HG03565 (cell line): ENCODE measurements around the gene RER1.

ENCODE experiments used
- ATAC-seq: cut with Tn5 transposase; IDR thresholded peaks from one replicate; pipeline ENCODE4 v1.9.1; 2021; ENCODE audit warnings: mild to moderate bottlenecking, moderate library complexity; ENCODE audit not compliant: unreplicated experiment

Gene RER1

GRCh38 chr1:2388004-2388913, 3.4 kb upstream of the RER1 start:
- no peak for ATAC-seq

- no peak for ATAC-seq
Measured at GRCh38 chr1:2389644-2390043, 2.0 kb upstream of the RER1 start.

GRCh38 chr1:2391931-2392509, 379 bp downstream of the RER1 start:
- no peak for ATAC-seq

- ATAC-seq, result no peak
Measured at GRCh38 chr1:2392686-2393085, 1.0 kb downstream of the RER1 start.

- no peak for ATAC-seq
Measured at GRCh38 chr1:2393471-2393877, 1.8 kb downstream of the RER1 start.

- no peak for ATAC-seq
Measured at GRCh38 chr1:2394220-2394619, 2.6 kb downstream of the RER1 start.

DNA sequence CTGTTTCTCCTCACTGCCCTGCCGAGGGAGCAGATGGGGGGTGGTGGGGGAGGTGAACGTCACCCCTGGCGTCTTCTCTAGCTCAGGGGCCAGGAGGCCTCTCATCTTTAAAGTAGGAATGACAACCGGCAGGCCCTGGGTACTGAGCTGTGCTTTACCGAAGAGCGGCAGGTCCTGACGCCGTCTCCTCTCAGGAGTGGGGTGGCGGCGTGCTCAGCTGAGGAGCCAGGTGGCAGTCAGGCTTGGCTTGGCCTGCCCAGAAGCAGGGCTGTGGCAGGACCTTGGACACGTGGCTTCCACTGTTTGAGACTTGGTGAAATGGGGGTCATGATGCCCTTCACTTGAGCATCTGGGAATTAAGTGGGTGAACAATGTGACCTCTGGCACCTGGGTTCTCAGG, 3.1 kb downstream of the RER1 start:
- no peak for ATAC-seq

- ATAC-seq, result no peak
Measured at GRCh38 chr1:2395245-2395644, 3.6 kb downstream of the RER1 start.

- no peak for ATAC-seq
Measured at GRCh38 chr1:2396059-2396458, 4.4 kb downstream of the RER1 start.

DNA sequence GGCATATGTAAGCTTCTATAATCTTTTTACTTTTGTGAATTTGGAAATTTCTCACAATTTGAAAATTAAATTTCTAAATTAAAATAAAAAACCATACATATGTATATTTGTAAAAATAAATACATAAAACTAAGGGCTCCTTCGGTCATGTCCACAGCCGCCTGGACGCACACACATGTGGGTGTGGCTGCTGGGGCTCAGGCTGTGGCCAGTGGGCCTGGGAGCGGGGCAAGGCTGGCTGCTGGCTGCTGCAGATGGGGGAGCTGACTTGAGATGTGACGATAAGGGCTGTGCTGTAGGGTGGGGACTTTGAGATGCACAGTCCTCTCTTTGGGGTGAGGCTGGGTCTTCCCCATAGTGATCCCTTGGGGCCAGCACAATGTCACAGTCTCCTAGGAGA, 4.8 kb downstream of the RER1 start:
- ATAC-seq, result no peak

- ATAC-seq, result no peak
Measured at GRCh38 chr1:2397007-2397679, 5.5 kb downstream of the RER1 start.

- ATAC-seq, result no peak
Measured at GRCh38 chr1:2398871-2399270, 7.2 kb downstream of the RER1 start.

DNA sequence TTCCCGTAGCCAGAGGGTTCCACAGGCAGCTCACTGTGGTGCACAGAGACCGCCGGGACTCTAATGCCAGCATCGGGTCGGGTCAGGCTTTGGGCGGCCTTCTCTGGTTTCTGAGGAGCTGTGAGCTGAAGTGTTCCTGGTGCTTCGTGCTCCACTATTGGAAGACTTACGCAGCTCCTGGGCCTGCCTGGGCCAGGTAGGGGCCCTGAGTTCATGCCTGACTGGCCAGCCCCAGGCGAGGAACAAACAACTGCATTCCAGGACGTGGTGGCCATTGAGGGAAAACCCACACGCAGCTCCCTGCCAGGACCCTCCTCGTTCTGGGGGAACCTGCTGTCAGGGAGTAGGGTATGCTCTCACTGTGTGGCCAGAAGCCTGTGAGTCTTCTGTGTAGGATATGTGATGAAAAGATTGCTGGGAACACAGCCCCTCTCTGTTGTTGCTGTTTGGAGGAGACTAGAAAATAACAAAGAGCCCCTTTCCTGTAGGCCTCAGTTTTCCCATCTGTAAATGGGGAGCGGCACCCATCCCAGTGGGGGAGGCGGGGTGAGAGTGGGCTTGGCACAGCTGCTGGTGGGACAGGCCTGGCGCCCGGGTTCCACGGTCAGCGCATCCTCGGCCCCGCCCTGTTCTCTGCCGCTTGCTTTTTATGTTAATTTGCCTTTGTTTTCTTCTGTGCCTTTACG, 8.4 kb downstream of the RER1 start:
- no peak for ATAC-seq

- ATAC-seq, result no peak
Measured at GRCh38 chr1:2400576-2400909, 8.9 kb downstream of the RER1 start.

DNA sequence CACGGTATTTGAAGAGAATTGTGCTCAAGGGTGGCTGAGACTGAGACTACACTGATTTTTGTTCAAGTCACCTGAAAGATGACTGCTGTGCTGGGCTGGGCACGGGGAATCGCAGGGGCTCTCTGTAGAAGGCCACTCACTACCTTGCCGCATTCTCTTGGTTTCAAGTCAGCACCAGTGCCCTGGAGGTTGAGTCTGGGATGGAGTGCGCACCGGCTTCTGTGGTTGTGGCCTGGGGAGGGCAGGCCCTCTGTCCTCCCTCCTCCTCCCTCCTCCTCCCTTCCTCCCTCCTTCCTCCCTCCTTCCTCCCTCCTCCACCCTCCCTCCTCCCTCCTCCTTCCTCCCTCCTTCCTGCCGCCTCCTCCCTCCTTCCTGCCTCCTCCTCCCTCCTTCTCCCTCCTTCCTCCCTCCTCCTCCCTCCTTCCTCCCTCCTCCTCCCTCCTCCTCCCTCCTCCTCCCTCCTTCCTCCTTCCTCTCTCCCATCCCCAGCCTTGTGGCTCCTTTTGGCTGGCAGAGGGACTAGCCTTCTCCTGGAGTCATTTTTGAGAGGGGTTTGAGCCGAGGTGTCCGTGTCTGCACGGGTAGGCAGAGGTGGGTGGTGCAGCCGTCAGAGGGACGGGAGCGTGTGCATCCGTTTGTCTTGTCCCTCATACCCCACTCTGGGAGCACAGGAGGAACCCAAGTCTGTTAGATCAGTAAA, 9.5 kb downstream of the RER1 start:
- ATAC-seq, result no peak

DNA sequence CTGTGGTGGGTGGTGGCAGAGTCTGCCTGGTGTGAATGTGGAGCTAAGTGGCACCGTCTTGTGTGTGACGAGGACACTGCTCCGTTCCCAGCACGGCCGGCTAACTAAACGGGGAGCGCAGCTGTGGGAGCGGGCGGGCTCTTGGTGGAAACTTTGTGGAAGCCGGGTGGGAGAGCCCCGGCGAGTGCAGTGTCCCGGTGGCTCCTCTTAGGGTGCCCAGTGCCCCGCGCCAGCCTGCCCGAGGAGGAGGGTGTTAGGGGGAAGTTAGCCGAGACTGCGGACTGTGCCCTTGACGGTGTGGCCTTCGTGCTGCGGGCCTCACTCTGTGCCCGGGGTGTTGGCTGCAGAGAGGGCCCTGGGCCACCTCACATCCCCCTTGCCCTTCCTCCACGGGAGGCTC, 10.8 kb downstream of the RER1 start:
- no peak for ATAC-seq

DNA sequence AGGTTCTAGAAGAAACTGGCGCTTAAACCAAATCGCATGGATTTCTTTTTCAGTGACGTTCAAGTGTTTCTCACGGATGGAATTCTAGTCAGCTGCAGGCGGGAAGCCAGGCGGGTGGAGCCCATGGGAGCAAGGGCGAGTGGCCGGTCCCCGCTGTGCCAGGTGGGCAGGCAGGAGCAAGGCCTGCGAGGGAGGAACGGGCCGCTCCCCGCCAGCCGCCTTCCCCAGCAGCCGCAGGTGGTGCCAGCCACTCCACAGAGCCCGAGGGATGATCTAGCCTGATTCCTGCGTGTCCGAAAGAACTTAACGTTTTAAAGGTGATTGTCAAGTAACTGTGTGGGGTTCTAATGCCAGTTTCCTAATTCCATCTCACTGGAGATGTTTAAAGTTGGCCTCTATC, 11.6 kb downstream of the RER1 start:
- no peak for ATAC-seq

DNA sequence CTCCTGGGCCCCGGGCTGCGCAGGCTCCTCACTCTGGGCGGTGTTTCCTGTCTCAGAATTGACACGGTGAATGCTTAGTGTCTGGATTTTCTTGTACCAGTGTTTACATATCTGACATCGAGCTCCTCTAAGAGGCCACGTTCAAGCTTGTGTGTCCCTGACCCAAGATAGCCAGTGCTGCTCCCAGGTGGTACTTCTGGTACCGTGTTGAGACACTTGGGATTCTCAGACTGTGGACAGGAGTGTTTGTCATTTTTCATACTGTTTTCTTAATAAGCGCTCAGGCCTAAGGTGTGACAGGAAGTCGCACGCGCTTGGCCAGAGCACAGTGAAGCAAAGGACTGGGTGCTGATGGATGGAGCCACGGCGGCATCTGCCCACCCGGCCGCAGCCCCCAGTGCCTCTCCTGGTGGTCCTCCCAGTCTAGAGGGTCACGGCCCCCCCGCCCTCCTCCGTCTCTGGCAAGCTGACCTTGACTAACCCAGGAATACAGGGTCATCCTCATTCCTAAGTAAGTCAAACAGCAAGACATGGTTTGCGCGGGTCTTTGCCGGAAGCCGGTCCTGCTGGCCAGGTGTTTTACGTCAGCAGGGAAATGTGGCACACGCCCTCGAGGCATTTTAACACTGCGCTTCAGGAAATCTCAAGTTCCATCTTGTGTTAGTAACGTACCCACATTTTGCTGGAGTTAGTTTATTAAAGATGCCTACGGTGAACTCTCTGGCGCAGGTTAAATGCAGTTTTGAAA, 12.7 kb downstream of the RER1 start:
- no peak for ATAC-seq

DNA sequence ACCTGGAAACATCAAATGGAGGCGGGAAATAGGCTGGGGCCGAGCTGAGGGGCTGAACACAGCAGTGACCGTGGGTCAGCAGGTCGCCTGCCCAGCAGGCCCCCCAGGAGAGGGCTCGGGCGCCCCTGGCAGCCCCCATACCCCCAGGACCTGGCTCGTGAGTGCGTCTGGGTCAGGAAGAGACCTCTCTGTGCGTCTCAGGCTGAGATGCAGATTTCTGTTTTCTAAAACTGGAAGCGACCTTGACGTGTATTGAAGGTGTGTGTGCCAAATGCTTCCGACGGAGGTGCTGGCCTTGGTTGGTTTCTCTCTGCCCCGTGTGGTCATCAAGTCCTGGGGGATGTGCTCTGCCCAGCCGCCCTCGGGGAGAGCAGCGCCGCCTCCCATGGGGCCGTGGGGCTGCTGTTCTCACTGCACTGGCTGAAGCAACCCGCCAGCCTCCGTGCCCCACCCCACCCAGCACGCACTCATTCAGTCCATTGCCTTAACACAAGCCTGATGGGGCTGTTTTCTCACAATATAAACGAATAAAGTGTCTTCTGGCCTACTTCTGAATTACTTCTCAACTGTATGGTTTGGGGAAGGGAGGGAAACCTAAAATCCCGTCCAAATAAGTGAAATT, 13.4 kb downstream of the RER1 start:
- ATAC-seq, result no peak
